ENCODE results near the gene DRC3. TPM values are rescaled to one million over a fixed set of nuclear protein-coding genes. Genes with fewer than 3 reads are reported as not detected.

DRC3 gene
- total RNA-seq, 1 experiment from 2014 or later, result 1.6 TPM

DNA sequence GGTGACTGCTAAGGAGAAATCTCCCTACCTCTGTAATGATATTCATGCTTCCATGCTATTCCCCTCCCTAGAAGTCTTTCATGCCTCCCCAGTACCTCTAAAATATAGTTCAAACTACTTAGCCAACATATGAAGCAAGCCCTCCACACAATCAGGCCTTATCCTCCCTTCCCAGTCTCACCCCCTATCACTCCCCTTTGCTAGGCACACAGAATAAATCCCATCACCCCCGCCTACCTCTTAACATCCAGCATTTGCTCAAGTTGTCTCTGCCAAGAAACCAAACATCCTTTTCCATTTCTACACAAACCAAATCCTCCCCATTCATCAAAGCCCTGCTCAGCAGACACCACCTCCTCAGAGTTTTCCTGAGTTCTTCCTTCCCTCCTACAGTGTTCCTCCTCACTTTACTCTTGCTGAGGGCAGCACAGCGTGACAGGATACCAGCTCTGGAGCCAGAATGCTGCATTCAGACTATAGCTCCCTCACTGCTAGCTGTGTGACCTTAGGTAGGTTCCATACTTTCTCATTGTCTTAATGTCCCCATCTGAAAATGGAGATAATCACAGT lies 7.4 kb upstream of the DRC3 start:
- intact Hi-C loops (cut with micrococcal nuclease; ENCODE audit: unreplicated experiment), result no loop called here
- peaks cover 43% of the 10 kb centered on the region for H3K4me1 Mint-ChIP-seq (ENCODE audit: low read depth, unreplicated experiment)
- H3K9me3 Mint-ChIP-seq (ENCODE audit: unreplicated experiment), result no peaks in the 10 kb centered on the region
- no peaks in the 10 kb centered on the region for H3K36me3 ChIP-seq (ENCODE audit: control insufficient read depth, insufficient read depth, low read length)
- H3K4me3 ChIP-seq (ENCODE audit: low read depth, low read length), result no peak overlapping the region
- H3K27ac Mint-ChIP-seq (ENCODE audit: unreplicated experiment), result no peak overlapping the region
- POLR2A ChIA-PET, result no interaction called here
- peaks cover 19% of the 10 kb centered on the region for H3K4me1 ChIP-seq
- no peak for DNase-seq
- H3K36me3 Mint-ChIP-seq (ENCODE audit: insufficient read depth, unreplicated experiment), result peaks cover 7% of the 10 kb centered on the region
- CTCF ChIA-PET, result no interaction called here
- no peak overlapping the region for H3K4me3 Mint-ChIP-seq (ENCODE audit: unreplicated experiment)
- TF ChIP-seq, protein P1, sequence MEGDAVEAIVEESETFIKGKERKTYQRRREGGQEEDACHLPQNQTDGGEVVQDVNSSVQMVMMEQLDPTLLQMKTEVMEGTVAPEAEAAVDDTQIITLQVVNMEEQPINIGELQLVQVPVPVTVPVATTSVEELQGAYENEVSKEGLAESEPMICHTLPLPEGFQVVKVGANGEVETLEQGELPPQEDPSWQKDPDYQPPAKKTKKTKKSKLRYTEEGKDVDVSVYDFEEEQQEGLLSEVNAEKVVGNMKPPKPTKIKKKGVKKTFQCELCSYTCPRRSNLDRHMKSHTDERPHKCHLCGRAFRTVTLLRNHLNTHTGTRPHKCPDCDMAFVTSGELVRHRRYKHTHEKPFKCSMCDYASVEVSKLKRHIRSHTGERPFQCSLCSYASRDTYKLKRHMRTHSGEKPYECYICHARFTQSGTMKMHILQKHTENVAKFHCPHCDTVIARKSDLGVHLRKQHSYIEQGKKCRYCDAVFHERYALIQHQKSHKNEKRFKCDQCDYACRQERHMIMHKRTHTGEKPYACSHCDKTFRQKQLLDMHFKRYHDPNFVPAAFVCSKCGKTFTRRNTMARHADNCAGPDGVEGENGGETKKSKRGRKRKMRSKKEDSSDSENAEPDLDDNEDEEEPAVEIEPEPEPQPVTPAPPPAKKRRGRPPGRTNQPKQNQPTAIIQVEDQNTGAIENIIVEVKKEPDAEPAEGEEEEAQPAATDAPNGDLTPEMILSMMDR (IDR thresholded peaks at IDR 0.05; ENCODE audit: insufficient read depth in 1 of 2, low read depth in 1 of 2, low read length in 1 of 2, severe bottlenecking in 1 of 2, unreplicated experiment in 1 of 2), result no peak
- no TSS peak for BruUV-seq (replicated peaks)
- H3K9me3 ChIP-seq, result no peaks in the 10 kb centered on the region
- H3K27me3 Mint-ChIP-seq (ENCODE audit: insufficient read depth, unreplicated experiment), result no peaks in the 10 kb centered on the region
- no peaks in the 10 kb centered on the region for H3K27me3 ChIP-seq (replicated peaks; ENCODE audit: control insufficient read depth, insufficient read depth, low read length)

DNA sequence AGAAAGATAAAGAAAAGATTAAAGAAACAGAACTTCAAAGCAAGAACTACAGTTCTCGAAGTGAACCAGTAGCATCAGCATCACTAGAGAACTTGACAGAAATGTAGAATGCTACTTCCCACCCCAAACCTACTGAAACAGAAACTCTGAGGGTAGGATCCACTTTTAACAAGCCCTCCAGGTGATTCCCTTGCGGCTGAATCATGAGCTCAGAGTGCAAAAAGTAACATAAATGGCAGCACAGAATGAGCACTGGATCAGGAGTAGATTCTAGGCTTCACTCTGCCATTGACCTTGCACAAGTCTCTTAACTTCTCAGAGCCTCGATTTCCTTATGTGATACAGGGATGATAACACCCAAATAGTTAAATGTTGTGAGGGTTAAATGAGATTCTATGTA lies 6.3 kb upstream of the DRC3 start:
- Mint-ChIP-seq H3K9me3 (ENCODE audit: unreplicated experiment) (no peaks in the 10 kb centered on the region), H3K27ac (ENCODE audit: unreplicated experiment) (no peak overlapping the region), H3K4me1 (ENCODE audit: low read depth, unreplicated experiment) (peaks cover 43% of the 10 kb centered on the region), H3K4me3 (ENCODE audit: unreplicated experiment) (no peak overlapping the region), H3K27me3 (ENCODE audit: insufficient read depth, unreplicated experiment) (no peaks in the 10 kb centered on the region), H3K36me3 (ENCODE audit: insufficient read depth, unreplicated experiment) (no peaks in the 10 kb centered on the region)
- ChIA-PET CTCF (no interaction called here), POLR2A (no interaction called here)
- intact Hi-C loops (cut with micrococcal nuclease; ENCODE audit: unreplicated experiment), result no loop called here
- Histone ChIP-seq H3K4me3 (ENCODE audit: low read depth, low read length) (no peak overlapping the region), H3K4me1 (peaks cover 21% of the 10 kb centered on the region), H3K27me3 (replicated peaks; ENCODE audit: control insufficient read depth, insufficient read depth, low read length) (no peaks in the 10 kb centered on the region), H3K9me3 (no peaks in the 10 kb centered on the region), H3K36me3 (ENCODE audit: control insufficient read depth, insufficient read depth, low read length) (no peaks in the 10 kb centered on the region)
- TF ChIP-seq, protein P1 (IDR thresholded peaks at IDR 0.05; ENCODE audit: insufficient read depth in 1 of 2, low read depth in 1 of 2, low read length in 1 of 2, severe bottlenecking in 1 of 2, unreplicated experiment in 1 of 2), result no peak
- BruUV-seq (replicated peaks), result no TSS peak
- no peak for DNase-seq

DNA sequence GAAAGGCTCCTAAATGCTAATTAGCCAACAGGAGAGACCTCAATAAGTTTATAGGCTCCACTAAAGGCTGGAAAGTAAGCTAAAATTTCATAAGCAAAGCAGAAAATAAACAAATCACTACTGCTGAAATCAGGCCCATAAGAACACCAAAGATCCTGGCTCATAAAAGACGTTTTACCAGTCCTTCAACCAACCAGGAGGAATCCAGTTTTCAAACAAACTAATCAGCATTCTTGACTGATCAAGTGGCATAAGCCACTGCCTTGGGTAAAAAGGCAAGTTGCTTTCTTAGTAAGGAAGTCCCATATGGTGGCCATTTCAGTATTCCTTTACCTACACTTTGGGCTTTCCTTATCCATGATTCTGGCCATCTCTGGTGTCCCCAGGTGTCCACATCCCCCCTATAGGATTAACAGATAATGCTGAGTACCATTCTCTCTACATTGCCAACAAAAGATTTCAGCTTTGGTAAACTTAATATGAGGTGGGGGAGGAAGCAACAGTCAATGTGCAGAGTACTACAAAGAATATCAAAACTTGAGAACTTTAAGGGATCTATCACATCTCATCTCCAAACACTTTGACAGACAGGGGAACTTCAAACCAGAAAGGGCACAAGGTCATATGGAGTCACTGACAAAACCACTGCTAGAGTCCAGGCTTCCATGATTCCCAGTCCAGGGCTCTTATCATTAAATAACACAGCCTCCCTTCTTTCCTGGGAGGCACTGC lies 1.8 kb upstream of the DRC3 start:
- peak in 1 of 2 experiments; percentile 46 for DNase-seq
- Histone ChIP-seq H3K27me3 (replicated peaks; ENCODE audit: control insufficient read depth, insufficient read depth, low read length) (no peaks in the 10 kb centered on the region), H3K36me3 (ENCODE audit: control insufficient read depth, insufficient read depth, low read length) (no peaks in the 10 kb centered on the region), H3K4me3 (ENCODE audit: low read depth, low read length) (peak overlapping the region; percentile 50), H3K9me3 (no peaks in the 10 kb centered on the region), H3K4me1 (peaks cover 13% of the 10 kb centered on the region)
- CTCF ChIA-PET, result no interaction called here
- intact Hi-C loops (cut with micrococcal nuclease; ENCODE audit: unreplicated experiment), result loop anchor here (5.0 kb wide), 2 partner anchors 34 to 66 kb away; partner anchors contain the start of genes ATPAF2 and GID4
- H3K4me1 Mint-ChIP-seq (ENCODE audit: low read depth, unreplicated experiment), result peaks cover 27% of the 10 kb centered on the region
- POLR2A ChIA-PET, result interaction anchor here (0.6 to 0.7 kb wide), 2 partner anchors 12 to 45 kb away, joined by 3 read pairs; no protein-coding TSS in a partner anchor
- H3K9me3 Mint-ChIP-seq (ENCODE audit: unreplicated experiment), result no peaks in the 10 kb centered on the region
- TF ChIP-seq, protein P1 (IDR thresholded peaks at IDR 0.05; ENCODE audit: insufficient read depth in 1 of 2, low read depth in 1 of 2, low read length in 1 of 2, severe bottlenecking in 1 of 2, unreplicated experiment in 1 of 2), result no peak
- H3K4me3 Mint-ChIP-seq (ENCODE audit: unreplicated experiment), result peak overlapping the region; percentile 77
- H3K27me3 Mint-ChIP-seq (ENCODE audit: insufficient read depth, unreplicated experiment), result no peaks in the 10 kb centered on the region
- BruUV-seq (replicated peaks), result TSS peak; percentile 56
- peak overlapping the region; percentile 50 for H3K27ac Mint-ChIP-seq (ENCODE audit: unreplicated experiment)
- peaks cover 9% of the 10 kb centered on the region for H3K36me3 Mint-ChIP-seq (ENCODE audit: insufficient read depth, unreplicated experiment)

Data from Caco-2 (cell line).